Measurements from ENCODE around the gene RAVER2. TPM values are rescaled to one million over a fixed set of nuclear protein-coding genes. Genes with fewer than 3 reads are reported as not detected.

Gene RAVER2
- polyA plus RNA-seq, 3 donors, result 25.5 to 28.9 (median 27.9) TPM

Other genes starting within 250 kb of the RAVER2 start
- gene JAK1, start 221.5 kb downstream of the RAVER2 start, polyA plus RNA-seq (ENCODE audit: insufficient read length in 3 of 3), result 100 to 1,000 TPM in 2 of 3 donors, 10 to 100 TPM in 1; 94.2 to 117 (median 112) TPM